ENCODE results near the gene TNNT2.

GRCh38 chr1:201426479-201427310 lies 49.2 kb upstream of the TNNT2 start:
- TF ChIP-seq, protein P1, sequence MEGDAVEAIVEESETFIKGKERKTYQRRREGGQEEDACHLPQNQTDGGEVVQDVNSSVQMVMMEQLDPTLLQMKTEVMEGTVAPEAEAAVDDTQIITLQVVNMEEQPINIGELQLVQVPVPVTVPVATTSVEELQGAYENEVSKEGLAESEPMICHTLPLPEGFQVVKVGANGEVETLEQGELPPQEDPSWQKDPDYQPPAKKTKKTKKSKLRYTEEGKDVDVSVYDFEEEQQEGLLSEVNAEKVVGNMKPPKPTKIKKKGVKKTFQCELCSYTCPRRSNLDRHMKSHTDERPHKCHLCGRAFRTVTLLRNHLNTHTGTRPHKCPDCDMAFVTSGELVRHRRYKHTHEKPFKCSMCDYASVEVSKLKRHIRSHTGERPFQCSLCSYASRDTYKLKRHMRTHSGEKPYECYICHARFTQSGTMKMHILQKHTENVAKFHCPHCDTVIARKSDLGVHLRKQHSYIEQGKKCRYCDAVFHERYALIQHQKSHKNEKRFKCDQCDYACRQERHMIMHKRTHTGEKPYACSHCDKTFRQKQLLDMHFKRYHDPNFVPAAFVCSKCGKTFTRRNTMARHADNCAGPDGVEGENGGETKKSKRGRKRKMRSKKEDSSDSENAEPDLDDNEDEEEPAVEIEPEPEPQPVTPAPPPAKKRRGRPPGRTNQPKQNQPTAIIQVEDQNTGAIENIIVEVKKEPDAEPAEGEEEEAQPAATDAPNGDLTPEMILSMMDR (IDR thresholded peaks at IDR 0.05; ENCODE audit: insufficient read depth, low read depth, low read length): no peak
- no peak for TF ChIP-seq EZH2 (IDR thresholded peaks at IDR 0.05; ENCODE audit: insufficient read depth, low read length)
